DMS 273 (cell line): ENCODE data around the gene METTL27.
"Not testable (repeated sequence)": the region's sequence is repeated elsewhere in the genome, so short reads cannot be mapped to it uniquely, and the experiment has no call there.

ENCODE experiments used
- DNase-seq: peaks from one replicate; lab custom pipeline; 2025; ENCODE audit not compliant: unreplicated experiment; lab: John Stamatoyannopoulos, UW

The METTL27 gene, protein sequence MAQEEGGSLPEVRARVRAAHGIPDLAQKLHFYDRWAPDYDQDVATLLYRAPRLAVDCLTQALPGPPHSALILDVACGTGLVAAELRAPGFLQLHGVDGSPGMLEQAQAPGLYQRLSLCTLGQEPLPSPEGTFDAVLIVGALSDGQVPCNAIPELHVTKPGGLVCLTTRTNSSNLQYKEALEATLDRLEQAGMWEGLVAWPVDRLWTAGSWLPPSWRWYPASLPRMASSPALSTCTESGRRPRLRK

DNA sequence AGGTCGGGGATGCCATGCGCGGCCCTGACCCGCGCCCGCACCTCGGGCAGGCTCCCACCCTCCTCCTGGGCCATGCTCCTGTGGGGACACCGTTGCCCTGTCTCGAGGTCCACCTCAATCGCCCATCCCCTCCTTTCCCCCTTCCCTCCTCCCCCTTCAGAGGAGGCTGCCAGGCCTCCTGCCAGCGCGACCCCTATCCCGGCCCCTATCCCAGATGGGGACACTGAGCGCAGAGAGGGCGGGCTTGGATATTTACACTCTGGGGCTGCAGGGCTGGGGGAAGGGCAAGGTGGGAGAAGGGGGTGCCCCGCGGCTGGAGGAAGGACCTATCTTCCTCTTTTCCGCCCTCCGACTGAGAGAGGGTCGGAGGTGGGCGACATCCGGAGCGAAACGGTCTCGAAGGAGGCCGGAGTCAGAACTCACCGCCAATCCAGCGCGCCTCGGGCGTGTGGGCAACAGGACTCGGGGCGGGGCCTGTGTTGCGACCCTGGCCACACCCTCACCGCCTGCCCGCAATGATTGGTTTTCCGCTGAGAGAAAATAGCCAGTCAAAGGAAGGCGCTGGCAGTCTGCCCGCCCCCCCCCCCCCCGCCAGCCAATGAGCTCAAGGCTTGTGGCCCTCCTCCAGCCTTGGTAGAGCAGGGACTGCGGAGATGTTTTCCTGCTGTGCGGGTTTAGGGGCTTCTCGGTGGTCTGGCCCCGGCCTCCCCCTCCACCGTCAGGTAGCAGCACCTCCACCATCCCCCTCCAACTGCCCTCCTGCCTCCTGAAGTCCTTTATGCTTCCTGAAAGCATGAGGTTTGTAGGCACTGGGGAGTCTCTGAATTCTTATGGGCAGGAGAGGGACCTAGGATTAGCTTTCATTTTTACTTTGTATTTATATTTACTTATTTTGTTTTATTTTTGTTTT lies at the start of gene METTL27:
Gene METTL27, minus strand, starts transcription at position 450 of the 910 bp plus-strand sequence. Its CDS starts 376 bp downstream, at position 74.
- DNase-seq = peak; percentile 99

DNA sequence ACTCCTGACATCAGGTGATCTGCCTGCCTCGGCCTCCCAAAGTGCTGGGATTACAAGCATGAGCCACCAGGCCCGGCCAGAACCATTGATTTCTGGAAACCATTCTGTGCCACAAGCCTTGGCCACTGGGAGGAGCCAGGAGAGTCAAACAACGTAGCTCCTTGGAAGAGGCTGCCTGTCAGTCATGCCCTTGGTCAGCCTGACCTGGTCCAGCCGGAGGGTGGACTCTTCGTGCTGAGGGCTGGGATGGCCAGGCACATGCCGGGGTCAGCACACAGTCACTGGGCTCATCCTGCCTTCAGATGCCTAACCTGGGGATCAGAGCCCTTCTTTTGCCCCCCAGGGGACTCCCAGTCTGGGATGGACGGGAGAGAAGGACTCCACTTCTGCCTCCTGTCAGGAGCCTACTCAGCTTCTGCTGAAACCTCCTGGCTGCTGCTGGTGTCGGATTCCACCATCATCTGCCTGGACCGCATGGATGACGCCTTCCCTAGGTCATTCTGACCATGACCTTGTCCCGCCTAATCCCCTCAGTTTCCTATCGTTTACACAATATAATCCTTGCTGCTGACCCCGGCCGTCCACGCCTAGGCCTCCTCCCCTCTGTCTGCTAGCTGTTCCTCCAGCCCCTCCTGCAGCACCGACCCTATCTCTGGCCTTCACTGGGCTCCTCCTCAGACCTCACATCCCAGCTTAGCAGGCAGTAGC lies 49.0 kb upstream of the METTL27 start:
- peak; percentile 59 for DNase-seq

DNA sequence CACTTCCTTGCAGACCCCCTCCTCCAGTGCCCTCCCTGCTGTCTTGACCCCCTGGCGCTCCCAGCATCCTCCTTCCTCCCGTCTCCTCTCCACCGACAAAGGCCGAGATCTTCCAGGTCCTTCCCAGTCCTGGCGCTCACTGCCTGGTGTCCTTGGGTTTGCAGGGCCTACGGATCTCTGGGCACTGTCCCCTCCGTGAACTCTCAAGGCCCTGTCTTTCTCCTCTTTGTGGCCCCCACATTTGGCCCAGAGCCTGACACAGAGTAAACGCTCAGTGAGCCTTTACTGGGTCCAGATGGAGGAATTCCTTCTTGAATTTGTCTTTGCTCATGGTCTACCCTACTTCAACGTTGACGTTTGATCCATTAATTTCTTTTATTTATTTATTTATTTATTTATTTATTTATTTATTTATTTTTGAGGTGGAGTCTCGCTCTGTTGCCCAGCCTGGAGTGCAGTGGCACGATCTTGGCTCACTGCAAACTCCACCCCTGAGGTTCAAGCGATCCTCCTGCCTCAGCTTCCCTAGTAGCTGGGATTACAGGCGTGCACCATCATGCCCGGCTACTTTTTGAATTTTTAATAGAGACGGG lies 48.3 kb upstream of the METTL27 start:
- DNase-seq = no peak

- DNase-seq = peak; percentile 59
These were observed 46.6 kb upstream of the METTL27 start for GRCh38 chr7:73888959-73889358.

DNA sequence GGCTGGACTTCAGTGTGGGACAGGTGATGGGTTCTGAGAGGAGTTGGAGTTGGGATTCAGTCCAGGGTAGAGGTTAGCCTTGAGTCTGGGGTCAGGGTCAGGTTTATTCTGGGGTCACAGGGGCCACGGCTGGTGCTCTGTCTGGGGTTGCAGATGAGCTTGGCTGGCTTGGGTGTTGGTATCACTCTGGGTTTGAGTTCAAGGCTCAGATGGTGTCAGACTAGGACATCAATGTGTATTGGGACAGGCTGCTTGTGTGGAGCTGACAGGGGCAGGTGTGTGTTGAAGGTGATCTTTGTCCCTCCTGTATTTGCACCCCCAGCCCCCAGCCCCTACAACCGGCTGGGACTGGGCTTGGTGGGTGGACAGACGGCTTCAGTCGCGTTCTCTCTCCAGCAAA lies 45.4 kb upstream of the METTL27 start:
- DNase-seq = no peak

GRCh38 chr7:73885975-73886798 lies 43.9 kb upstream of the METTL27 start:
- no peak for DNase-seq

DNA sequence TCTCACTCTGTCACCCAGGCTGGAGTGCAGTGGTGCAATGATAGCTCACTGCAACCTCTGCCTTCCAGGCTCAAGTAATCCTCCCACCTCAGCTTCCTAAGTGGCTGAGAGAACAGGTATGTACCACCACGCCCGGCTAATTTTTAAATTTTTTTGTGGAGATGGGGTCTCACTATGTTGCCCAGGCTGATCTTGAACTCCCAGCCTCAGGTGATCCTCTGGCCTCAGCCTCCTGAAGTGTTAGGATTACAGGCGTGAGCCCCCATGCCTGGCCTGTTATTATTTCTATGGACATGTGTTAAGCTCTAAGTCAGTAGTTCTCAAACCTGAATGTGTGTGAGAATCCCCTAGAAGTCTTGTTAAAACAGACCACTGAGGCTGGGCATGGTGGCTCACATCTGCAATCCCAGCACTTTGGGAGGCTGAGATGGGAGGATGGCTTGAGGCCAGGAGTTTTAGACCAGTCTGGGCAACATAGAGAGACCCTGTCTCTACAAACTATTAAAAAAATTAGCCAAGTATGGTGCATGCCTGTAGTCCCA lies 43.2 kb upstream of the METTL27 start:
- DNase-seq = no peak

DNA sequence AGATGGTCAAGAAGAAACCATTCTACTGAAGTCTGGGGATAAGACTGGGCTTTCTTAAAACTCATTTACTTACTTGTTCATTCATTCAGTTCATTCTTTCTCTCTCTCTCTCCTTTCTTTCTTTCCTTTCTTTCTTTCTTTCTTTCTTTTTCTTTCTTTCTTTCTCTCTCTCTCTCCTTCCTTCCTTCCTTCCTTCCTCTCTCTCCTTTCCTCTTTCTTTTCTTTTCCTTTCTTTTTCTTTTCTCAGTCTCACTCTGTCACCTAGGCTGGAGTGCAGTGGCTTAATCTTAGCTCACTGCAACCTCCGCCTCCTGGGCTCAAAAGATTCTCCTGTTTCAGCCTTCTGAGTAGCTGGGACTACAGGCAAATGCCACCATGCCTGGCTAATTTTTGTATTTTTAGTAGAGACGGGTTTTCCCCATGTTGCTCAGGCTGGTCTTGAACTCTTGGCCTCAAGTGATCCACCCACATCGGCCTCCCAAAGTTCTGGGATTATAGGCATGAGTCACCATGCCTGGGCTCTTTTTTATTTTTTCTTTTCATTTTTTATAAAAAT lies 42.6 kb upstream of the METTL27 start:
- DNase-seq = not testable (repeated sequence)

GRCh38 chr7:73882047-73882402 lies 39.7 kb upstream of the METTL27 start:
- no peak for DNase-seq

GRCh38 chr7:73881352-73882046 lies 39.2 kb upstream of the METTL27 start:
- DNase-seq = no peak

DNA sequence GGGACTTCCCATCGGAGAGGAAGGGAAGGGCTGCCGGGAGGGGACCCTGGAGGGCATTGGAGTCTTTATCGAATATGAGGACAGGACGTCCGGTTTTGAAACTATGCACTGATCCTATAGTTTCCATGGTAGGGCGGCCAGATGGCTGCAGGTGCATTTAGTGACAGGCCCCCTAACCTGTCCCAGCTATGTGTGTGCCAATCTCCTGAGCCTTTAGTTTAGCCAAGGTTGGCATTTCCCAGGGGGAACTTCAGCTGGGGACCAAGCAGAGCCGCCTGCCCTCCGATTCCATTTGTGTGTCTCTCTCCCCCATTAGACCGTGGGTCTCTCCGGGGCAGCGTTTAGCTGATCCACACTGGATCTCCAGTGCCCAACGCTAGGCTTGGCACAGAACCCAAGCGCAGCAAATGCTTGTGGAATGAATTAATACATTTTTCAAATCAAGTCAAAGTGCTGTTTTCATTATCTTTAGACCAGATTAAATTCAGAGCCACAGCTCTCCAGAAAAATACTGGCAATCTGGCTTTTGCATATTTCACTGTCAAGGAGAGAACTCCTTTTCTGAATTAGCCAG lies 38.5 kb upstream of the METTL27 start:
- DNase-seq = no peak

DNA sequence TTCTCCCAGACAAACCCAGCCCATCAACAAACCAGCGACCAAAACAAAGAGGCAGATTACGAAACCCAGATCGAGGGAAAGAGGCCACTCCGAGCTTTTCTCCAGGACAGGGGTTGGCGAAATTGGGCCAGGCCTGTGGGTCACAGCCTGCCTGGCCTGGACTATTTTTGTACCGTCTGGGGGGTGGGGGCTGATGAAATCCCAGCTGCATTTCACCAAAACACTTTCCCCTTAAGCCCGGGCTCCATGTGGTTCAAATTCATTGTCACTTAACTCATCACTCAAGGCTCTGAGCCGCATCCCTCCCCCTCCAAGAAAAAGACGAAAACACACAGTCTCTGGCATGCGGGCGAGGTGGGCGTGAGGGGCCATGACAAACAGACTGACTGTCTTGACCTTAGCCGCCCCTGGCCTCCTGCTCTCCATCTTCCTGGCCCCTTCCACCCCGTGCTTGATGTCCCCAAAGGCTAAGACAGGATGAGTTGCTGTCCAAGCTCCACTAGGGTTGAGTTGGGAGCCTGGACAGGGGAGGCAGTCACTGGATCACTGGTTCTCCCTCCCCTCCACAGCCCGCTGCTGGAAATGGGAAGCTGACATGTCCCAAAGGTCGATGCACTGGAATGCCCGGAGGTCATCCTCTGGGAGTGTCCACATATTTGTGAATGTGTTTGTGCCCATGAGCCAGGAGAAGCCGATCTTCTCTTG lies 37.8 kb upstream of the METTL27 start:
- no peak for DNase-seq

DNA sequence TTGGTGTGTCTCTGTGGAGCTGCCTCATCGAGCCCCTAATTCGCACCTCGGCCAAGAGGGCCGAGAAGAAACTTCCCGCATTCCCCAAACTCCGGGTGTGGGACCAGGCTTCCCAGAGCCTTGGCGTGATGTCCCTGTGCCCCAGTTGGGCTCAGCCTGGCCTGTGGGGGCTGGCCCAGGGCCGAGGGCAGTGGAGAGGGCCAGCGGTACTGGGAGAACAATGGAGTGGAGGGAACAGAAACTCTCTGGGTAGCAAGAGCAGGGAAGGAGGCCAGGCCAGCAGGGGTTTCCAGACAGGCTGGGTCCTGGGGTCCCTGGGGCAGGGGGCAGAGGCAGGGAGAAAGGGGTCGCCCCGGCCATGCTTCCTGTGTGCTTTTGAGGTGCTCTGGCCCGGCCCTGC lies 34.7 kb upstream of the METTL27 start:
- no peak for DNase-seq

DNA sequence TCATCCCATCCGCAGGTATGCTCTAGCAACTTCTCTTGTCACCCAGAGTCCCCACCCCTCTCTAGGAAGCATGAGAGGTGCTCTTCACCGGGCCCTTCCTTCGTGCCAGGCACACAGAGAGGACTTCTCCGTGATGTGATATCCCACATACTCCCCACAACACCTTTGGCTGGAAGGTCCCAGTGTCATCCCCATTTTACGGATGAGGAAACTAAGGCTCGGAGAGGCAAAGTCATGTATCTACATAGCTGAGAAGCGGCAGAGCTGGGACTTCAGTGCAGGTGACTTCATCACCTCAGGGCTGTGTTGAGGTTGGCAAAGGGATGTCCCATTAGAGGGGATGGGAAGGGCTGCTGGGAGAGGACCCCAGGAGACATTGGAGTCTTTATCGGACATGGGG lies 34.0 kb upstream of the METTL27 start:
- no peak for DNase-seq

DNA sequence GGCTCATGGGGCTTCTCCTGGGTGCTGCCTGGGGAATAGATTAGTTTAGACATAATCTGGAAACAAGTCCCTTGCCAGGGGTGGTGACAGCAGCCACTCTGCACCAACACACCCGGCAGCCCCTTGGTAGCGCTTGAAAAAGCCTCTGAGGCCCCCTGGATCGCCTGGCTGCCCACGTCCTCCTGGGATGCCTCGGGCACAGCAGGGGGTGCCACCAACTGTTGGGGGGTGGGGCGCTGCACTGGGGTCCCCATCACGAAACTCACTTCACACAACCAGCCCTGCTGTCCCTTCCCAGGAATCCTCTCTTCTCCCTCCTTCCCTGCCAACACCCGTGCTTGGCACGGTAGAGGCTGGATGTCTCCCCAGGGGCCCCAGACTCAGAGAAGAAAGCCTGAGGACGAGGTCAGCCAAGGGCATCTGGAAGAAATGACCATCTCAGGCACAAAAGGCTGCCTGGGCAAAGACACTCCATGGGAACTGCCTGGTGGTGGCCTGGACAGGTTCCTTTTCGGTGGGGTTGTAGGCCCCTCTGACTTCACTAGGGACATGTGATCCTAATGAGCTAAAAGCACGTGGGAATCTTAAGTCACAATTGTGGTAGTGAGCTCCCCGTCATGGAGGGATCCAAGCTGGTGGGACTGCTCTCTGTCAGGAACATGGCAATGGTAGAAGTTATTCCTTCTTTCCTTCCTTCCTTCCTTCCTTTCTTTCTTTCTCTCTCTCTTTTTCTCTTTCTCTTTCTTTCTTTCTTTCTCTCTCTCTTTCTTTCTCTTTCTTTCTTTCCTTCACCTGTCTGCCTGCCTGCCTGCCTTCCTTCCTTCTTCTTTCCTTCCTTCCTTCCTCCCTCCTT lies 30.0 kb upstream of the METTL27 start:
- no peak for DNase-seq

- DNase-seq = peak; percentile 79
These were observed 29.1 kb upstream of the METTL27 start for GRCh38 chr7:73871163-73872011.
